Activated T-helper 1 cell treated with Interleukin-2 at 50 U/mL for 16 hours (primary cell): ENCODE results near the gene ALG2.

Experiments
- DNase-seq: peaks from one replicate; pipeline ENCODE4 v3.0.0-alpha.2; 2020; ENCODE audit warnings: low read depth

ALG2 gene

DNA sequence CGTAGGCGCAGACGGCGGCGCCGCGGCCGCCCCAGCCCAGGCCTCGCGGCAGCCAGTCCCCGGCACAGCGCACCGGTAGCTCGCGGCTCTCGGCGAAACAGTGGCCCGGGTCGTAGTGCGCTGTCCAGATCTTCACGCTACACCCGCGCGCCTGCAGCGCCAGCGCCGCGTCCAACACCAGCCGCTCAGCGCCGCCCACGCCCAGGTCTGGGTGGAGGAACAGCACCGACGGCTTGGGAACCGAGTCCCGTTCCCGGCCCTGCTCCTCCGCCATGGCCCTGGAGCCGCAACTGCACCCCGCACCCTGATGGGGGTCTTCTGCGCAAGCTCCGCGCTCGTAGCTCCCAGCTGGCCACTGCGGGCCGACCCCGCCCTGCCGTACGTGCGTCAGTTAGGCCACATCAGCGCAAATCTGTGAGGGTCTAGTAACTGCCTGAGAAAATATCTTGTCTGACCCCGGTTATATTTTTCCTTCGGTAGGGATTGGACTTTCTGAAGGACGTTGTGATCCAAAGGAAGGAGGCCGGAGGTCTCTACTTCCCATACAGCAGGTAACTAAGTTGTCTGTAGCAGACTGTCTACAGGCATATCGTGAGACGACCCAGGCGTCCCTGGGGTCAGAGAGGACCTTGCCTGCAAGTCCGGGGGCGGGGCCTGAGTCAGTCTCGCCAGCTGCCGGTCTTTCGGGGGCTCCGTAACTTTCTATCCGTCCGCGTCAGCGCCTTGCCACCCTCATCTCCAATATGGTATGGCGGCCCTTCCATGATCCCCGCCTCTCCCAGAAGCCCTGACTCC, at the start of gene ALG2, which contains the start of gene SEC61B:
Gene ALG2, minus strand, starts transcription at position 322 of the 795 bp plus-strand sequence. Its CDS starts 48 bp downstream, at position 274.
Gene SEC61B, plus strand, starts transcription at position 662 of the 795 bp plus-strand sequence. Its CDS starts 82 bp downstream, at position 744.
- peak; percentile 81 for DNase-seq

GRCh38 chr9:99270491-99270890, 48.7 kb upstream of the ALG2 start:
- DNase-seq = no peak

DNA sequence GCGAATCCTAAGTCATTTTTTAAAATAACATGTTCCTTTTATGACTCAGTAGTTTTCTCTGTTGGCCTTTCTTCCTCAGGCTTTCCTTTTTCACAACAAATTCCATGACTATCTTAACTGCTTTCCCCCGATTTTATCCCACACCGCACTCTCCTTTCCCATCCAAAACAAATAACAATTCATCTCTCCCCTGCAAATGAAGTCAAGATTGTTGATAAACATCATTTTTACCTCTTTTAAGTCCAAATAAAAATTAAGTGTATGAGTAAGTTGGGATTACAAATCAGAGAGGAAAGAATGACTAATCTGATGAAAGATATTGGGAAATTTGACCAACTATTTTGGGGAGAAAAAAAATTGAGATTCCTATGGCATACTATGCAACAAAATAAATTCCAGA, 47.7 kb upstream of the ALG2 start:
- no peak for DNase-seq

- peak; percentile 18 for DNase-seq
Observed at GRCh38 chr9:99266255-99267023, 44.7 kb upstream of the ALG2 start.

- no peak for DNase-seq
Observed at GRCh38 chr9:99265691-99266090, 43.9 kb upstream of the ALG2 start.

DNA sequence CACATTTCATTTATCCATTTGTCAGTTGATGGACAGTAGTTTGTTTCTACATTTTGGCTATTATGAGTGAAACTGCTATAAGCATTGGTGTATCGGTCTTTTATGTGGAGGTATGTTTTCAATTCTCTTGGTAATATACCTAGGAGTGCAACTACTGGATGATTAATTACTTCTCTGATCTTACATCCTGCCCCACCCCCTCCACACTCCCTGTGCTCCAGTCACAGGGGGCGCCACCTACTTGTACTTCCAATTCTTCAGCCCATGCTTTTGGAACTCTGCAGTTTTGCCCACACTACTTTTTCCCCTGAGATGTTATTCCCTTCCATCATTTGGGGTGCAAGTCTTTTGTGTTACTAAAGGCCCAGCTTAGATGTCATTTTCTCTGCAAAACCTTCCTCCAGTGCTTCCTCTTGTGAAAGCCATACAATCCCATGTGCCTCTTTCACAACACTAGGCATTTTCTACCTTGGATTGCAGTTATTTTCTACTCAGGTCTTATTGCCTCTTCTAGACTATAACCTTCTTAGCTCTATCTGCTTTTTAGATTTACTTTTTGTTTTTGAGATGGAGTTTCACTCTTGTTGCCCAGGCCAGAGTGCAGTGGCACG, 42.4 kb upstream of the ALG2 start:
- no peak for DNase-seq

DNA sequence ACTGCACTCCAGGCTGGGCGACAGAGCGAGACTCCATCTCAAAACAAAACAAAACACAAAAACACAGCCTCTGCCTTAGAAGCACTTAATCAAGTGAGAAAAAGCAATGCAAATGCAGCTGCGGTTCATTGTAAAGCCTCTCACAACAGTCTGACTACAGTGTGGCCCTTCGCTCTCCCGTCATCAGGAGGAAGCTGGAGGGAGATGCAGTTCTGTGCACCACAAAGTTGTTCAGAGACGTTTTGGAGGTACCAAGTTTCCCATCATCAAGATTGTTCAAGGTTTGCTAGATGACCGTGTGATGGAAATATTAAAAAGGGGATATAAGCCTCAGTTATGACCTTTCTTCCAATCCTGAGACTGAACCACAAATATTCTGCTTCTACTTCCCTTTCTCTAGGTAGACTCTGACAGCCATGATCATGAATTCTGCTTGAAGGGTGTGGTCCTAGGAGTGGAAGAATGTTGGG, 41.2 kb upstream of the ALG2 start:
- DNase-seq = no peak

DNA sequence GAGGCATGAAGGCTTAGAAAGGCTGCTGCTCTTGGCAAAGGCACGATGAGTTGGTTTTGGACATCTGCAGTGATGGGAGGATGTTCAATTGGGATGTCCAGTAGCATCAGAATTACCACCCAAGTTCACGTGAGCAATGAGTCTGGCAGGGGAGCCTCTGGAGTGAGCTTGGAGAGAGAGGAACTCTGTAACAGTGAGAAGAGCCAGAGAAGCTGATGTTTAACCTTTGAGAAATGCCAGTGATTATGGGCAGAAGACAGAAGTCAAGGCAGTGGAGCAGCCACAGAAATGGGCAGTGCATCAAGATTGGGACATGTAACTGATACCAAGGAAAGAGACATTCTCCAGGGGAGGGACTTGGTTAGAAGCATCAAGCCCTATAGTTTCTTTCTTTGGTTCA, 40.2 kb upstream of the ALG2 start:
- DNase-seq = no peak

DNA sequence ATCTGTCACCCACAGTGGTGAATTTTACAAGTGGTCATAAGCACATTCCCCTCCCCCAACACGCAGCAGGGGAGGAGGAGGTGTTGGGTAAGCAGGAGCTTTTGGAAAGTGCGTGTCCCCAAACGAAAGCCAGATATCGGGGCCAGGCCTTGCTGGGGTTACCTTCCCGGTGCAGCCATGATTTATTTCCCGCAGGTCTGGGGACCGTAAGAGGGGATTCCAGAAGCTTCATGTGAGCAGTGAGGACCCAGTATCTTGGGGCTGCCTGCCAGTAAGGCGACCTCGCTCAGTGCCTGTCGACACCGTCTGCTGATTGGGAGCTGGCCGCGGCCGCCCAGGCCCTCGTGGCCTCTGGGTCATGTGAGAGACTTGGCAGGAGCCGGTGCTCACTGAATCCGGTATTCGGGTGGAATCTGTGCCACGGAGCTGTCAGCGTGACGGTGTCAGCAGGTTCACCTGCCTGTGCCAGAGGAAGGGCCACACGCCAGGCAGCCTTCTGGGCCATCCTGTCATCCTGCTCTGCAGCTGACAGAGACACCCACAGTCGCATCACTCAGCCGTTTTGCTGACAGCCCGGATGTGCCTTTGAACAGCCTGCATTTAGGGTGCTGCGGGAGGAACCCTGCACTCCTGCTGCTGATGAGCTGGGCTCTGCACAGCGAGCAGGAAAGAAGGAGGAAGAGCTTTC, 37.6 kb upstream of the ALG2 start:
- DNase-seq = peak; percentile 7

DNA sequence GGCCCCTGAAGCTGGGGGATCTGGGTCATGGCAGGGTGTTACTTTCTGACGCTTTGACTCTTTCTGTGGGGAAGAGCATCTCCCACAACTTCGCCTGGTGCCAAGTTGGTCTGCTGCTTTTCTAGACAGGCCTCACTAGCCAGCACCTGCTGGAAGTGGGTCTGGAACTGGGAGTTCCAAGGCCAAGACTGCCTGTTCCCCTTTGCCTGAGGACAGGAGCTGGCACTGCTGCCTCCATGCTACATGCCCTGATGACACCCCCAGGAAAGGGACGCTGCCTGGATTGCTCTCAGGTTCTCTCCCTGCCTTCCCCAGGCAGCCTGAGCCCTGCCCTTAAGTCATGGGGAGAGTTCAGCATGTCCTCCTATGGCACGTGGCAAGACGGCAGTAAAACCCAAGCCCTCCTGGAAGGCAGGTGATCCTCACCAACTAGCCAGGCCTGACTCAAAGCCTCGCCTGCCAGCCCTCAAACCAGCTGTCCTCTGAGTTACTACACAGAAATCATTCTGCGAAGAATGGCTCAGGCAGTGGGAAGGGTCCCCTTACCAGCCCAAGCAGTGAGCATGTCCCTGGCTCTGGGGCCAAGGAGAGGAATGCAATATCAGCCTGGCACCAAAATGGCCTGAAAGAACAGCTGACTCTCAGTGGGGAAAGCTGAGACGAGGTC, 36.1 kb upstream of the ALG2 start:
- no peak for DNase-seq

- no peak for DNase-seq
Observed at GRCh38 chr9:99255651-99256050, 33.9 kb upstream of the ALG2 start.

DNA sequence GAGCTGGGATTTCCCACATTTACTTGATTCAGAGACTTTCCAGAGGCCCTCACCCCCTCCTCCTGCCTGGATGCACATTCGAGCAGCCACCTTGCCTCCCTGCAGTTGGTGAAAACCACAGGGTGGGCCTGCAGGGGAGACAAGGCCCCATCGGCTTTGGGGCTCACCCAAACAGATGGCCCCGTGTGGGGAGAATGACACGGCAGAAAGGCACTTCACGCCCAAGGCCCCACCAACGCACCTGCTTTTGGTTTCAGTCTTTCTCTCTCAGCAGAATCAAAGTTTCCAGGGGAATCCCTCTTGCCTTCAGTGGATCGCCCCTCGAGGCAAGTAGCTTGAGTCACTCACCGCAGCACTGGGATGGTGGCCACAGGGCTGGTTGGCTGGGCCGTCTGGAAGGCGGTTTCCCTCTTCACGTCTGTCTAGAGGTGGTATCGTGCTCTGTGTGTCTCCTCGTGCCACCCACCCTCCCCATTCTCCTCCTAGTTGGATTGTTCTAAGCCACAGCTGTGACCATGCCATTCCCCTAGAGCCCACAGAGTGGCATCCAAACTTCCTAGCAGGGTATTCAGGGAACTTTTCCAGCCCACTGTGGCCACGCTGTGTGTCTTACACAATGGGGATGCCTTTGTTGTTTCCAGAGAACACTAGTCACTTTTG, 32.2 kb upstream of the ALG2 start:
- DNase-seq = no peak

GRCh38 chr9:99253134-99253533, 31.4 kb upstream of the ALG2 start:
- no peak for DNase-seq

DNA sequence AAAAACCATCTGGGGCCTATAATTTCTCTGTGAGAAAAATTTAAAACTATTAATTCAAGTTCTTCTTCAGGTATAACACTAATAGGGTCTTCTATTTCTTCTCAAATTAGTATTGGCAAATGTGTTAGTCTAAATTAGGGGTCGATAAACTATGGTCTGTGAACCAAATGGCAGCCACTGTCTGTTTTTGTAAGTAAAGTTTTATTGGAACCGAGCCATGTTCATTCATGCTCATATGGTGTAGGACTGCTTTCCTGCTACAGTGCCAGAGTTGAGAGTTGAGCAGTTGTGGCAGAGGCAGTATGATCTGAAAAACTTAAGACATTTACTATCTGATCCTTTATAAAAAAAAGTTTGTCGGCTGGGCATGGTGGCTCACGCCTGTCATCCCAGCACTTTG, 29.4 kb upstream of the ALG2 start:
- no peak for DNase-seq

DNA sequence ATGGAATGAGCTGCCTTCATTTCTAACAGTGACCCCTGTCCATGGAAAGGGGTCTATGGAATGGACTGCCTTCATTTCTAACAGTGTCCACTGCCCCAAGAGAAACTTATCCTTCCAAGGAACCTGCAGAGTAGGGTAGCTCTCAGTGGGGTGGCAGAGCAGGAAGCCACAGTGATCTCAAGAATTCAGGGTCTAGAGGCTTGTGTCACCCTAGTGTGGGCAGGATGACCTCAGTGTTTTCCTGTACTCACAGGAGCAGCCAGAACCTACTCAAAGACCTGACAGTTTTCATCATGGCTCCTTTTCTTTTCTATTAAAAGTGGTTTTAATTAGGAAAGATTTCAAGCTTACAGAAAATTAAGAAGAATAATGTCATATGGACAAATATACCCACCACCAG, 27.9 kb upstream of the ALG2 start:
- DNase-seq = no peak

DNA sequence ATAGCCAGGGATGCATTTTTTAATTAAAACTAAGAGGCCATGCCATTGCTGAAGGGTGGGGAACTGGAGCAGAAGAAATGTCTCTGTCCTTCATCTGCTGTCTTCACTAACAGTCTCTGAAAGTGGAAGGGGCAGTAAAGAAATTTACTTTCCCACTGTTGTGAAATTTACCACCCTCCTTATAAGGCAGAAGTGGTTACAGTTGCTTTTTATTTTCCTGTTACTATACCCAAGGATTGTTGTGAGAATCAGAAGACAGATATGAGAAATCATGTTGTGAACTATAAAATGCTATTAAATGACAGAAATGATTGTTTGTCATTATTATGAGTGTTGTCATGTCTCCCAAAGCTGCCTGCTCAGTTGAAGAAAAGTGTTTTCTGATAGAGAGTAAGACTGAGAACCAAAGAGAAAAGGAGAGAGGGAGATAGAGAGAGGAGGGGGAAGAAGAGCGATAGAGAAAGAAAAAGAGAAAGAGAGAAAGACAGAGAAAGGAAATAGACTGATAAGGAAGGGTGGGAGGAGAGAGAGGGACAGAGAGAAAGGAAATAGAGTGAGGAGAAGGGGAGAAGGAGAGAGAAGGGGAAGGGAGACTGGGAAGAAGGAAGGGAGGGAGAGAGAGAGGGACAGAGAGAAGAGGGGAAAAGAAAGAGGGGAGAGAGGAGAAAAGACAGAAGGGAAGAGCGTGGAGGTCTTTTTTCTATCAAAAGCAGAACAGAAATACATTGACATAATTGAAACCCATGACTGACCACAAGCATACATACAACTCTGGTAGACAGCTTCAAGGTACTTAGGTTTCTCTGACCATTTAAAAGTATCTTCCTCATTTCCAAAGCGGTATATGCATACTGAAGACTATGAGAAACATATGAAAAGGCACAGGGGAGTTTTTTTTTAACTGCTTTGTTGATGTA, 22.9 kb upstream of the ALG2 start:
- no peak for DNase-seq

GRCh38 chr9:99241106-99241505, 19.4 kb upstream of the ALG2 start:
- no peak for DNase-seq

DNA sequence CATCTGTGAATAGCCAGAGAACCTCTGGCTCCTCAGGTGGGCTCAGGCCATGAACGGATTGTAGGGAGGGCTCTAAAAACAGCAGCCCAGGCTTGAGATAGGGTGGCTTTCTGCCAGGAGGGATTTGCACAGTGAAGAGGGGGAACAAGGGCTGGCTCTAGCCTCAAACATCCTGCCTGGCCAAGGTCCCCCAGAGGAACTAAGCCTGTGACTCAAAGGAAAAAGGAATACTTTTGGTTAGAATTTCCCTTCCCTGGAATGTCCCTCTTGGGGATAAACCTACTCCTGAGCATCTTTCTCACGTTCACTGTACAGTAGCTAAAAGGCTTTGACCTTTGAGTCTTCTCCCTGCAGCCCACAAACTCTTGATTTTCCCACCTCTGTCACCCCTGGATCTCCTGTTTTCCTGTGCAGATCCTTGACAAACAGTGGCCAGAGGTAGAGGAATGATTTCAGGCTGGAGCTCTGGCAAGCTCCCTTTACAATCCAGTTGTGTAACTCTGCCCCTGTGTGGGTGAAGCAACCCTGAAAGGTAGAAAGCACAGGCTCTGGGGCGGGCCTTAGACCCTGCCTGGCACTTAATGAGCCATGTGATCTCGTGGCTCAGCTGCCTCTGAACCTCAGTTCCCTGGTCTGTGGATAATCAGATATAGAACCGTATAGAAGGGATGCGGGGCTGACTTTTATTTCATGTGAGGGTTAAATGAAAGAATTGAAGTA, 17.8 kb upstream of the ALG2 start:
- DNase-seq = no peak

DNA sequence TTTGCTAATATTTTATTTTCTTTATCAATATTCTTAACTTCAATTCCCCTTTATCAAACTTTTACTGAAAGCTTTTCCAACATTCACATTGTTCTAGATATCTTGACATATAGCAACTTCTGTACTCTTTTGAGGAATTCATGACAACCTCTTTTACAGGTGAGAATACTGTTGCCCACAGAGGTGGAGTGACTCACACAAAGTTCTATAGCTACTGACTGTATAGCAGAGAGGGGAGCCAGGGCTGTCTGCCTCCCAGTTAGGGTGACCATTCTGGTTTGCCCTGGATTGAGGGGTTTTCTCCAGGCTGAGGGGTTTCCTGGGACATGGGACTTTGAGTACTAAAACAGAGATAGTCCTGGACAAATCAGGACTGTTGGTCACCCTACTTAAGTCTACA, 16.6 kb upstream of the ALG2 start:
- no peak for DNase-seq
